T follicular helper cell (primary cell): ENCODE data around the gene RPL18A.
A peak's percentile ranks its signal among the peaks of the same experiment; 100 is the strongest.
"Not testable (repeated sequence)": the region's sequence is repeated elsewhere in the genome, so short reads cannot be mapped to it uniquely, and the experiment has no call there.

Experiments used
- DNase-seq: peaks from one replicate; pipeline ENCODE4 v3.0.0-alpha.2; 2020; ENCODE audit warnings: low read depth

Gene RPL18A

GRCh38 chr19:17866964-17867486 lies 7.3 kb downstream of the RPL18A start:
- DNase-seq, result no peak

- no peak for DNase-seq
These were observed 9.0 kb downstream of the RPL18A start for GRCh38 chr19:17868669-17869068.

GRCh38 chr19:17869114-17869608 lies 9.5 kb downstream of the RPL18A start:
- DNase-seq, result no peak

- no peak for DNase-seq
These were observed 11.5 kb downstream of the RPL18A start for GRCh38 chr19:17871032-17871877.

GRCh38 chr19:17871878-17872250 lies 12.2 kb downstream of the RPL18A start, which contains the start of gene SLC5A5:
Gene SLC5A5 (plus strand): TSS chr19:17871945. CDS start chr19:17872320, 375 bp downstream.
- no peak for DNase-seq

- DNase-seq, result no peak
These were observed 12.7 kb downstream of the RPL18A start for GRCh38 chr19:17872251-17873001.

- peak; percentile 59 for DNase-seq
These were observed 14.4 kb downstream of the RPL18A start for GRCh38 chr19:17873786-17874757.

- DNase-seq, result no peak
These were observed 15.0 kb downstream of the RPL18A start for GRCh38 chr19:17874758-17875135.

- DNase-seq, result no peak
These were observed 18.0 kb downstream of the RPL18A start for GRCh38 chr19:17877696-17878095.

GRCh38 chr19:17879466-17879865 lies 19.8 kb downstream of the RPL18A start:
- no peak for DNase-seq

- no peak for DNase-seq
These were observed 22.0 kb downstream of the RPL18A start for GRCh38 chr19:17881701-17882100.

- no peak for DNase-seq
These were observed 24.1 kb downstream of the RPL18A start for GRCh38 chr19:17883627-17884410.

- DNase-seq, result no peak
These were observed 26.8 kb downstream of the RPL18A start for GRCh38 chr19:17886515-17886914.

GRCh38 chr19:17887221-17887620 lies 27.5 kb downstream of the RPL18A start:
- DNase-seq, result not testable (repeated sequence)

- DNase-seq, result no peak
These were observed 28.6 kb downstream of the RPL18A start for GRCh38 chr19:17888260-17888659.

- DNase-seq, result no peak
These were observed 30.0 kb downstream of the RPL18A start for GRCh38 chr19:17889609-17890214.

- DNase-seq, result no peak
These were observed 34.1 kb downstream of the RPL18A start for GRCh38 chr19:17893766-17894165.

- DNase-seq, result no peak
These were observed 43.0 kb downstream of the RPL18A start for GRCh38 chr19:17902701-17903100.

GRCh38 chr19:17908244-17908643 lies 48.5 kb downstream of the RPL18A start:
- no peak for DNase-seq
